Measurements from ENCODE around the gene MSL2.
"Not testable (repeated sequence)": the region's sequence is repeated elsewhere in the genome, so short reads cannot be mapped to it uniquely, and the experiment has no call there.

The MSL2 gene

GRCh38 chr3:136196064-136196400 is at the start of gene MSL2:
MSL2 (minus strand) TSS chr3:136196335; CDS start chr3:136195113, 1,222 bp downstream.
- peak in 1 of 2 donors; percentile 65 for DNase-seq

- no peak for DNase-seq
These were observed 49.6 kb upstream of the MSL2 start for GRCh38 chr3:136245691-136246090.

GRCh38 chr3:136239094-136239493 is 43.0 kb upstream of the MSL2 start:
- DNase-seq = no peak

- no peak for DNase-seq
These were observed 42.0 kb upstream of the MSL2 start for GRCh38 chr3:136237961-136238649.

GRCh38 chr3:136237103-136237502 is 41.0 kb upstream of the MSL2 start:
- no peak for DNase-seq

- DNase-seq = no peak
These were observed 40.0 kb upstream of the MSL2 start for GRCh38 chr3:136236109-136236508.

- no peak for DNase-seq
These were observed 39.4 kb upstream of the MSL2 start for GRCh38 chr3:136235545-136235944.

- DNase-seq = no peak
These were observed 36.3 kb upstream of the MSL2 start for GRCh38 chr3:136232413-136232812.

- not testable (repeated sequence) for DNase-seq
These were observed 26.6 kb upstream of the MSL2 start for GRCh38 chr3:136222746-136223145.

GRCh38 chr3:136211547-136211946 is 15.4 kb upstream of the MSL2 start:
- no peak for DNase-seq

- no peak for DNase-seq
These were observed 13.8 kb upstream of the MSL2 start for GRCh38 chr3:136209921-136210320.

GRCh38 chr3:136207489-136208115 is 11.5 kb upstream of the MSL2 start:
- no peak for DNase-seq

GRCh38 chr3:136199219-136199618 is 3.1 kb upstream of the MSL2 start:
- DNase-seq = not testable (repeated sequence)

GRCh38 chr3:136198462-136199078 is 2.4 kb upstream of the MSL2 start:
- DNase-seq = not testable (repeated sequence)

GRCh38 chr3:136197159-136197793 is 1.1 kb upstream of the MSL2 start:
- no peak for DNase-seq

- DNase-seq = peak; percentile 99 to 100
These were observed 445 bp upstream of the MSL2 start for GRCh38 chr3:136196401-136197158.

GRCh38 chr3:136195258-136196063 is 674 bp downstream of the MSL2 start:
- peak; percentile 44 to 61 for DNase-seq

GRCh38 chr3:136194409-136195257 is 1.5 kb downstream of the MSL2 start:
- peak; percentile 49 to 55 for DNase-seq

GRCh38 chr3:136193278-136194054 is 2.7 kb downstream of the MSL2 start:
- DNase-seq = no peak

- DNase-seq = no peak
These were observed 3.3 kb downstream of the MSL2 start for GRCh38 chr3:136192831-136193230.

Measured in stimulated activated CD4-positive, alpha-beta T cell treated with anti-CD3 and anti-CD28 coated beads, Interleukin-2, amount 100 ng/mL, for 48 hours (primary cell).